Skin epidermis (tissue), 12 donors: ENCODE data around the gene GULP1.
"Not testable (repeated sequence)": the region's sequence is repeated elsewhere in the genome, so short reads cannot be mapped to it uniquely, and the experiment has no call there.

ENCODE experiments used
- H3K27ac ChIP-seq, 21 experiments: fragments of 200-600 bp; sonication (generic) in 11 of 21; one replicate each; pipeline ENCODE4 v1.5.0; 2020; ENCODE audit warnings: mild to moderate bottlenecking in 3 of 21, inconsistent platforms in 2 of 21, moderate library complexity in 2 of 21
- H3K4me3 ChIP-seq, 7 experiments: fragments of 200-600 bp; sonication (generic) in 2 of 7; one replicate each; pipeline ENCODE4 v1.5.0; 2020; ENCODE audit warnings: inconsistent platforms in 2 of 7, mild to moderate bottlenecking in 2 of 7, moderate library complexity in 1 of 7

Gene GULP1

DNA sequence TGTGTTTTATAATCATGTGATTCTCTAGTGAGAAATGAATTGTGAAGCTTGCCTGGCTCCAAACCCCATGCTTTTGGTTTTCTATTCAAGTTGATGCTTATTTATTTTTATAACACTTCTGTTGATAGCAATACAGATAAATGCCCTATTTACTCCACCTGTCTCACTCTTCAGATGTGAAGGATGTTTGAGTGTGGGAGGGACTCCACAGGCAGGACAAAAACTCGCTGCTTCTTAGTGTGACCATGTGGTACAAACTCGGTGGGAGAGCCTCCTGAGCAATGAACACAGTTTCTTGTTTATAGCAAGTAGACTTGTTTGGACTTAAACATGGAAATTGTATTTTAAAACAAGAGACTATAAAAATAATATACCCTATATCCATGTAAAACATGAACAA lies 219.7 kb downstream of the GULP1 start:
- no peak overlapping the region for H3K27ac ChIP-seq

DNA sequence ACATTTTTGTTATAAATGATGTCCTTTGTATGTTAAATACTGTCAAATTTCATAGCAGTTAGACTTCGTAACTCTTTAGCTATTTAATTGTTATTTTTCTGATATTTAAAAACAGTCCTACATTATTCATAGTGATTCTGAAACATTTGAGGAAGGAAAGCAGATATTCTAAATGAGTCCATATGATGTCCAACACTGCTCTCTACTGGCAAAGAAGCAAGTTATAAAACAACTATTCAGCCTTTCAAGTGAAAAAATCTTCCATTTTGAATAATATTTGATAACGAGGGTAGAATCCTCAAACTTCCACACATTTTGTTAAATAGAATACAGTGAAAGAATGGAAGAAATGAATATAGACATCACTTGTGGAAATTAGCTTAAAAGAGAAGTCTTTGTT lies 220.8 kb downstream of the GULP1 start:
- Histone ChIP-seq H3K4me3 (no peak overlapping the region), H3K27ac (no peak overlapping the region)

More for the DNA sequence above, 219.7 kb downstream of the GULP1 start:
- no peak overlapping the region for H3K4me3 ChIP-seq

DNA sequence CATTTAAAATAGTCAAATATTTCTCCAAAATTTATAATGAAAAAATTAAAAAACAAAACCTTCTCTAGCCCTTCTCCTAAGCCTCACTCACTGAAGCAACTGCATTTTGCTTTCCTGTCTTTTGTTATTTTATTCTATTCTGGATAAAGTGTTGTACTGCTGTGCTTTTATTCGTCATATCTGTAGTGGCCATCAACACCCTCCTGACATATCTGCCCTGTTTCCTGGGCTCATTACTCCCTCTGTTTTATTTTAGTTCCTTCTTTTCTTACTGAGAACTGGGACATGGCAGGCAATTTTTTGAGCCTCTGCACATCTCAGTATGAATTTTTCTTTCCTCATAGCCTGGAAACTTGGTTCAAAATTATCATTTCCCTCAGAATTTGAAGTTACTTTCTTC lies 224.2 kb downstream of the GULP1 start:
- Histone ChIP-seq H3K4me3 (no peak overlapping the region), H3K27ac (no peak overlapping the region)

GRCh38 chr2:188517549-188518215 lies 226.0 kb downstream of the GULP1 start:
- no peak overlapping the region for H3K4me3 ChIP-seq
- H3K27ac ChIP-seq, result no peak overlapping the region

GRCh38 chr2:188518381-188518780 lies 226.7 kb downstream of the GULP1 start:
- H3K4me3 ChIP-seq, result no peak overlapping the region
- no peak overlapping the region for H3K27ac ChIP-seq

DNA sequence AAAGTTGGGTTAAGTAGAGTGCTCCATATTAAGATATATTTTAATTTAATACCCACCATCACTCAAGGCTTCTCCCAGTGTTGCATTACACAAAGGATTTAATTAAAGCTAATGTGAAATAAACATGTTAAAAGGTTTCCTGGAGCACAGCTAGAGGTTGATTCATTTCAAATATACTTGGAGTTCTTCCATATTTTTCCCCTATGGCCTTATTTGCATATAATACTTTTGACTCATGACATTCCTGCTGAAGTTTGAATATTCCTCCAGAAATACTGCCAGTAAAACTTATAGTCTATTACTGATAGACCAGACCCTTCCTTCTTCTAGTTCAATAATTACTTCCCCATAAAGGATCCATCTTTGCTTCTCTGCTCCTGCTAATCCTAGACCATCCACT lies 227.5 kb downstream of the GULP1 start:
- H3K27ac ChIP-seq, result no peak overlapping the region

DNA sequence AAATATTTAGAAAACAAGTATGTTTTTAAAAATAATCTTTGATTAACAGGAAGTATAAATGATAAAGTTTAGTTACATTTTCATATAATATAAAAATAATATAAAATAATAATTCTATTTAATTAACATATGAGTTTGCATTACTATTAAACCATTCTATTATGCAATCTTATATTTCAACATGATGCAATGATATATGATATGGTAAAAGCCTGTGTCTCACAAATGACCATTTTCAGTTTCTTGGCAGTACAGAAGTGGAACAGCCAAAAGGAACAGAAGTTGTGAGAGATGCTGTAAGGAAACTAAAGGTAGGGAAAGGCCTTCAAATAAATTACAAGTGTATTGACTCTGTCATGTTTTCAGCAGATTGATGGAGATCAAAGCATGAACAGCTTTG lies 230.8 kb downstream of the GULP1 start:
- Histone ChIP-seq H3K4me3 (no peak overlapping the region), H3K27ac (no peak overlapping the region)

More for the DNA sequence above, 227.5 kb downstream of the GULP1 start:
- no peak overlapping the region for H3K4me3 ChIP-seq

DNA sequence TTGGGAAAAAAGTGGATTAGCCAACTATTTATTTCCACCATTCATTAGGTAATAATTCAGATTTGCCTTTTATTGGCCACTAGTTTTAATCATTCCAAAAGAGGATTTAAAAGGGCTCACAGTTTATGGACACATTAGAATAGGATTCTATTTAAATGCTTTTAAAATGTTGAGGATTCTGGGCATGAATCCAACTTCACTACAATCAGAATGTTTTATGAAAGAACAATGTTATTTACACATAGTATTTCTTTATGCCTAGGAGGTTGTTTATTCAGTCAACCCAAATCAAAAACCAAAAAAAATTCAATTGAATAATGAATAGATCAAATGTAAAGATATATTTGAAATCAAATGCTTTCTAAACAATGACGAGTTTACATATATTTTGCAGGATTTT lies 232.2 kb downstream of the GULP1 start:
- H3K4me3 ChIP-seq, result no peak overlapping the region
- H3K27ac ChIP-seq, result no peak overlapping the region

GRCh38 chr2:188524519-188525113 lies 232.9 kb downstream of the GULP1 start:
- Histone ChIP-seq H3K27ac (peak overlapping the region in 6 of 21 experiments; percentile 14 to 79 (median 54)), H3K4me3 (no peak overlapping the region)

DNA sequence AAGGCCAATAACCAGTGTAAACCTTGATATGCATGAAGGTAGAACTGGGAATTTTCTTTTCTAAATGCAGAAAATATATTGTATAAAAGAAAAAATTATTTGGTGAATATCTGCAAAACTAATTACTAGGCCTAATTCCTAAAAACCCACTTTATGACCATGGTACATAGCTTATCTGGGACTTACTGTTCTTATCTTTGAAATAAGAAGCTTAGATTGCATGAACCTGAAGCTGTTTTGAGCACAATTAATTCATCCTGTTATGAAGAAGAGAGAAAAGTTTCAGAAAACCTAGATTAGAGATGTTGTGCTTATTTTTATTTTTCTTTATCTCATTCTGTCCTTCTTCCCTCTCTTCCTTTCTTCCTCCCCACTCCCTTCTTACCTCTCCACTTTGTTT lies 235.0 kb downstream of the GULP1 start:
- H3K4me3 ChIP-seq, result no peak overlapping the region
- H3K27ac ChIP-seq, result peak overlapping the region in 11 of 21 experiments; percentile 20 to 79 (median 52)

DNA sequence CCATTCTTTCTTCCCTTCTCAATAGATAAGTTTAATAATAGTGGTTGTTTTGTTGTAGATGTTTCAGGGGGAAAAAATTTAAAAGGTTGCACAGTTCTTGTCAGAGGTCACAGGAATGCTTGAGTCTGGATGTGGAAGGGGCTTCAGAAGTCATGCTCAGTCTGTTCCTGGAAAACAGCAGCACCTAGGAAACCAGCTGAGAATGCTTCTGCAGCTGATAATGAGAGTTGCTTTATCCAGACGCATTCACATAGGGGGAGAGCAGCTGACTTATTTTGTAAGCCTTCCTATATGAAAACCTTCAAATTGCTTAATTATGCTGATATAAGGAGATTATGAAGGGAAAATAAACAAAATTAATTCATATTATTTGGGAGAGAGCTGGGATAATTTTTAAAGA lies 235.5 kb downstream of the GULP1 start:
- H3K27ac ChIP-seq, result peak overlapping the region in 15 of 21 experiments; percentile 9 to 79 (median 45)
- no peak overlapping the region for H3K4me3 ChIP-seq

DNA sequence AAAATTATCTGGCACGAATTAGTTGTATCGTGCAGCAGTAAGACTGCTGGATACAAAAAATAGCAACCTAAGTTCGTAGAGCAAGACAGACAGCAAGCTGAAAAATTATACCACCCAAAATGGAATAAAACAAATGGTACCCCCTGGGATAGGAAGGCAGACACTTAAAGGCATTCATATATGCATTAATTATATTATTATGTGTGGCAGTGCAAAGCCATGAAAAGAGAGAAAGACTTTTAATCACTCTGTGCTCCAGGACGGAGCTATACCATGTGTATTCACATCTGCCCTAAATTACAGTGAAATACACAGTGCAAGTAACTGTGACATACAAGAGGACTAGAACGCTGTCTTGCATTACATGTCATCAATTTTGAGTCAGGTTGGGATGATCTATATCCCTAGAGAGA lies 235.9 kb downstream of the GULP1 start:
- Histone ChIP-seq H3K4me3 (no peak overlapping the region), H3K27ac (peak overlapping the region in 14 of 21 experiments; percentile 9 to 79 (median 45))

- H3K27ac ChIP-seq, result peak overlapping the region in 1 of 21 experiments; percentile 79
- H3K4me3 ChIP-seq, result no peak overlapping the region
Observed at GRCh38 chr2:188529710-188530109, 238.0 kb downstream of the GULP1 start.

DNA sequence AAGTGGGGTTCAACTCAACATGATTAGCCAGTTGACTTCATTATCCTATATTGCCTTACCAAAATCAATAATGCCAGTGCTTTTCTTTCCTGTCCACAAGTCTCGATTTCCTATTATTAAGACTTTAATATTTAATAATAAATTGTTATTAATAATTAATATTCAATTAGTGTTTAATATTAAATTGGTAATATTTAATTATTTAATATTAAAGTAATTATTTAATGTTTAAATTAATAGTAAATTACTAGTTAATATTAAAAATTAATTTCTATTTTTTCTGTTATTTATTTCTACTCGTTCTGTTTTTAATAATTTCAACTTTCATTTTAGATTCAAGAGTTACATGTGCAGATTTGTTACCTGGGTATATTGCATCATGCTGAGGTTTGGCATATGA lies 243.2 kb downstream of the GULP1 start:
- Histone ChIP-seq H3K4me3 (no peak overlapping the region), H3K27ac (no peak overlapping the region)

GRCh38 chr2:188551671-188552070 lies 260.0 kb downstream of the GULP1 start:
- Histone ChIP-seq H3K27ac (no peak overlapping the region), H3K4me3 (no peak overlapping the region)

DNA sequence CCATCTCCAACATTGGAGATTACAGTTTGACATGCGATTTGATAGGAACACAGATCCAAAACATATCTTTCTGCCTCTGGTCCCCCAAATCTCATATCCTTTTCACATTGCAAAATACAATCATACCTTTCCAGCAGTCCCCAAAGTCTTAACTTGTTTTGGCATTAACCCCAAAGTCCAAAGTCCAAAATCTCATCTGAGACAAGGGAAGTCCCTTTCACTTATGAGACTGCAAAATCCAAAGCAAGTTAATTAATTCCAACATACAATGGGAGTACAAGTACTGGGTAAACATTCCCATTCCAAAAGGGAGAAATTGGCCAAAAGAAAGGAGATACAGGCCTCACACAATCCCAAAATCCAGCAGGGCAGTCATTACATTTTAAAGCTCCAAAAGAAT lies 265.4 kb downstream of the GULP1 start:
- no peak overlapping the region for H3K27ac ChIP-seq
- no peak overlapping the region for H3K4me3 ChIP-seq

DNA sequence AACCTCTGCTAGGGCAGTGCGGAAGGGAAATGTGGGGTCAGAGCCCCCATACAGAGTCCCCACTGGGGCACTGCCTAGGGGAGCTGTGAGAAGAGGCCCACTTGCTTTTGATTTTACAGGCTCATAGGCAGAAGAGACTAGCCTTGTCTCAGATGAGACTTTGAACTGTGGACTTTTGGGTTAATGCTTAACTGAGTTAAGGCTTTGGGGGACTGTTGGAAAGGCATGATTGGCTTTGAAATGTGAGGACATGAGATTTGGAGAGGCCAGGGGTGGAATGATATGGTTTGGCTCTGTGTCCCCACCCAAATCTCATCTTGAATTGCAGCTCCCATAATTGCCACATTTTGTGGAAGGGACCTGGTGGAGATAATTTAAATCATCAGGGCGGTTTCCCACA lies 267.8 kb downstream of the GULP1 start:
- H3K27ac ChIP-seq, H3K4me3 ChIP-seq: not testable (repeated sequence)

DNA sequence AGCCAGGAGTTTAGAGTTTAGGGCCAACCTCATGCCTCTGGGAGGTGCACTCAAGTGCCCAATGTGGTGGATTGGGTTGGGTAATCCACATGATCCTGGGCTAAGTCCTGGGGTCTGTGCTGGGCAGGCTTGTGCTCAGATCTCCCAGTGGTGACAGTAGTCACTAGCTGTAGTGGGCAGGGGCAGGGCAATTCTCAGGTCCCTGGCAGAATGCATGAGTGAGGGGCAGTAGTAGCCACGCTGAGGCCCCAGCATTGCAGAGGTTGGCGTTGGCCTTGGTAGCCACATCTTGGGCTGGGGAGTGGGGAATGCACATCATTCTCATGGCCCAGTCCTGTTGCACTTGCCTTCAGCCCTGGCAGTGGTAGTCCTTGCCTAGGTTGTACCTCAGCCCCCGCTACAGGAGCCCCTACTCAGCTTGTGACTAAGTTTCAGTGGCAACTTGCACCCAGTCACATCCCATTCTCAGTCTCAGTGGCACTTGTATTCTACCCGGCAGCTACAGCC lies 269.9 kb downstream of the GULP1 start:
- H3K27ac ChIP-seq, result no peak overlapping the region
- no peak overlapping the region for H3K4me3 ChIP-seq

DNA sequence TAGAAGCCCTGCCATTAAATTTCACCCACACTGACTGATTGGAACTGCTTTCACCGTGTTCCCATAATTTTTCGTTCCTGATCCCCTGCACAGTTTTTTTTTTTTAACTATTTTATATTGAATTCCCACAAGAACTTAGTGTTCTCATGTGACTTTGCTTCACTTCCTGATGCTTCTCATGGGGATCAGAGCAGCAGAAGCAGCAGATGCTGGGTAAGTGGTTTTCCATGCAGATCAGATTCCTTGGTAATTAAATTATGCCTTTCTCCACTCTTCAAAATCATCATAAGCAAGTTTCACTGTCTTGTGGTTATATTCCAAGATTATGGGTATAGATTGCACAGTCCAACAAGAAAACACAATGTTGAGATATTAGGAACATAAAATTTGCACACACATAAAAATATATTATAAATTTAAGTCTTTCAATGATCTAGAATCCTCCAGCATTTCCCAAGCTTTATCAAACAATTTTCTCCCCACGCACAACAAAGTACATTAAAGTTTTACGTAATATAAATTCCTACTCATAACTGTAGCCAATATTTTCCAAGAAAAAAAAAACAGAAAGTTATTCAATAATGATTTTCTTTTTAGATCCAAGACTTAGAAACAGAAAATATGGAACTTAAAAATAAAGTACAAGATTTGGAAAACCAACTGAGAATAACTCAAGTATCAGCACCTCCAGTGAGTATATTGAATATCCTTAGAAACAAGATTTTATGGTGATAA lies 277.9 kb downstream of the GULP1 start:
- H3K27ac ChIP-seq, result peak overlapping the region in 10 of 21 experiments; percentile 25 to 79 (median 49)
- no peak overlapping the region for H3K4me3 ChIP-seq

GRCh38 chr2:188570370-188570769 lies 278.7 kb downstream of the GULP1 start:
- H3K27ac ChIP-seq, result peak overlapping the region in 3 of 21 experiments; percentile 5 to 64 (median 62)
- H3K4me3 ChIP-seq, result no peak overlapping the region
